ENCODE measurements around the gene HOXD9. TPM values are rescaled to one million over a fixed set of nuclear protein-coding genes. Genes with fewer than 3 reads are reported as not detected.

HOXD9 gene
- total RNA-seq, 1 experiment from 2014 or later = not detected

DNA sequence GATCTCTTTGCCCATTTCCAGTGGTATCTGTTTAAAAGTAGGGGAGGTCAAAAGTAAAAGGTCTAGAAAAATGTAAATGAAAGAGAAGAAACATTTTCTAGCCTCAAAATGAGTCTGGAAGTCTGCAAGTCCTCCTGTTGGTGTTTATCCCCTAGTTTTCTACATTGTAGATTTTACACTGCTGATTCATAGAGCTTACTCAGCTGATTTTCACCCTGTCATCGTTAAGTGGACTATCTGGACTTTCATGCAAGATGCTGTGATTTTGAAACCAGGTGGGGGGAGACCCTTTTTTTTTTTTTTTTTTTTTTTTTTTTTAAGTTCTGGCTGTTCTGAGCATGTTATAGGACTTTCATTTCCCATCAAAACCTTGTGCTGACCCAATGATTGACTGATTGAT is 44.9 kb downstream of the HOXD9 start:
- Mint-ChIP-seq H3K27me3 (ENCODE audit: low read depth) (peaks cover 100% of the 10 kb centered on the region), H3K27ac (no peak overlapping the region), H3K4me3 (no peak overlapping the region), H3K36me3 (ENCODE audit: insufficient read depth in 1 of 3, low read depth in 3 of 3) (no peaks in the 10 kb centered on the region; a peak in 1 of 7 replicates), H3K4me1 (peaks cover 2 to 30% of the 10 kb centered on the region in 2 experiments; a peak in 3 of 4 replicates), H3K9me3 (peaks cover 0 to 5% of the 10 kb centered on the region in 2 experiments; a peak in 3 of 5 replicates)
- H2BK15ac ChIP-seq (ENCODE audit: low read depth, low read length) = no peak overlapping the region
- H3T11ph ChIP-seq (ENCODE audit: low read length) = no peak overlapping the region
- H3K4me2 ChIP-seq (ENCODE audit: insufficient read depth, insufficient read length, low read length) = no peak overlapping the region
- H2AFZ ChIP-seq (ENCODE audit: low read length) = no peak overlapping the region
- no peak overlapping the region for H3K56ac ChIP-seq (ENCODE audit: insufficient read length, low read depth, low read length)
- no peak overlapping the region for H2BK12ac ChIP-seq (ENCODE audit: insufficient read length, low read depth, low read length)
- TF ChIP-seq CTCF (conservative IDR thresholded peaks at IDR 0.05) = no peak
- no peaks in the 10 kb centered on the region for H3K4me1 ChIP-seq (ENCODE audit: insufficient read depth, low read length)
- H3K79me1 ChIP-seq (ENCODE audit: insufficient read depth, low read depth, low read length, poor library complexity, severe bottlenecking) = no peaks in the 10 kb centered on the region
- H4K5ac ChIP-seq (ENCODE audit: insufficient read length, low read depth, low read length) = no peak overlapping the region
- H4K8ac ChIP-seq (replicated peaks; ENCODE audit: insufficient read length, low read depth, low read length) = no peak overlapping the region
- no peaks in the 10 kb centered on the region for H3K9me3 ChIP-seq (ENCODE audit: control insufficient read depth, low read depth, low read length)
- no peak overlapping the region for H2BK20ac ChIP-seq (ENCODE audit: low read depth, low read length, poor library complexity, severe bottlenecking)
- no peak overlapping the region for H3K9ac ChIP-seq (ENCODE audit: extremely low read depth, insufficient read length, low read length)
- H2BK120ac ChIP-seq (ENCODE audit: low read depth, low read length, poor library complexity, severe bottlenecking) = no peak overlapping the region
- H3K23me2 ChIP-seq (ENCODE audit: insufficient read length, low read depth, low read length, poor library complexity, severe bottlenecking) = no peaks in the 10 kb centered on the region
- H3K4ac ChIP-seq (ENCODE audit: low read depth, low read length) = no peak overlapping the region
- H3K18ac ChIP-seq (ENCODE audit: insufficient read length, low read depth, low read length) = no peak overlapping the region
- H4K20me1 ChIP-seq (ENCODE audit: control insufficient read depth, insufficient read depth, insufficient read length) = no peaks in the 10 kb centered on the region
- WGBS (ENCODE audit: extremely low coverage, insufficient read length, low lambda C conversion rate) = no CpG with 5 or more reads among the region's 1 CpG
- no peak overlapping the region for H4K91ac ChIP-seq (ENCODE audit: insufficient read length, low read depth, low read length)
- DNase-seq = no peak
- H3K27ac ChIP-seq (ENCODE audit: insufficient read length, low read depth, low read length) = no peak overlapping the region
- H3K79me2 ChIP-seq (ENCODE audit: insufficient read depth, low read length) = no peaks in the 10 kb centered on the region
- H3K14ac ChIP-seq (ENCODE audit: insufficient read depth, low read length) = no peak overlapping the region
- no peak overlapping the region for H2AK5ac ChIP-seq (ENCODE audit: insufficient read length, low read length)
- H3K27me3 ChIP-seq (ENCODE audit: insufficient read depth, low read length) = peaks cover 97% of the 10 kb centered on the region
- H3K23ac ChIP-seq (ENCODE audit: insufficient read length, low read depth, low read length) = no peak overlapping the region
- H2BK5ac ChIP-seq (ENCODE audit: insufficient read length, low read length) = no peak overlapping the region

Data from H9 (cell line).